Measurements from ENCODE around the gene VIPR2.
"Not testable (repeated sequence)": the region's sequence is repeated elsewhere in the genome, so short reads cannot be mapped to it uniquely, and the experiment has no call there.

Gene VIPR2

DNA sequence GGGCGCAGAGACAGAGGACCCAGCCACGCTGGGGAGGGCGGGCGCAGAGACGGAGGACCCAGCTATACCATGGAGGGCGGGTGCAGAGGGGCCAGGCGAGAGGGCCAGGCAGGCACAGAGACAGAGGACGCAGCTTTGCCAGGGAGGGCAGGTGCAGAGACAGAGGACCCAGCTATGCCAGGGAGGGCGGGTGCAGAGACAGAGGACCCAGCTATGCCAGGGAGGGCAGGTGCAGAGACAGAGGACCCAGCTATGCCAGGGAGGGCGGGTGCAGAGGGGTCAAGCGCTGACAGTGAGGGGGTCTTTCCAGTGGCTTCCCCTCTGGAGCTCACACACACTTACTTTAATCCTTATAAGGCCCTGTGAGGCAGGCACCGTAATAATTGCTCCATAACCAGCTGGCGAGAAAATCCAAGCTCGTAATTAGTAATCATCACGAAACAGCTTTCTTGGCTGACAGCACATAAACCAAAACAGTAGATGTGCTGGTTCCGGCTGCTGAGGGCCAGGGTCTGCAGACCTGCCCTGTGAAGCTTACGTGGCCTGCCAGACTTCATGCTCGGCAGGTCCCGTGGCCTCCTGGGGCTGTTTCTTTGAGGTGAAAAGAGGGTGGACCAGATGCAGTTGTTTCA is 137.2 kb downstream of the VIPR2 start:
- Histone ChIP-seq H3K27me3 (ENCODE audit: control insufficient read depth, low read length) (no peaks in the 10 kb centered on the region), H3K9me2 (replicated peaks; ENCODE audit: control insufficient read depth, low read length) (no peaks in the 10 kb centered on the region), H3K4me2 (ENCODE audit: low read length) (no peak overlapping the region), H4K20me1 (ENCODE audit: control insufficient read depth, insufficient read depth, low read depth, low read length) (no peaks in the 10 kb centered on the region), H3K4me1 (ENCODE audit: control insufficient read depth, low read length) (no peaks in the 10 kb centered on the region), H3K79me2 (ENCODE audit: control insufficient read depth, low read length) (no peaks in the 10 kb centered on the region), H3K27ac (ENCODE audit: low read depth, low read length) (no peak overlapping the region), H3K4me3 (ENCODE audit: low read length) (no peak overlapping the region), H3K9me3 (ENCODE audit: control insufficient read depth, insufficient read depth, low read length) (no peaks in the 10 kb centered on the region), H3F3A (ENCODE audit: control insufficient read depth, insufficient read depth) (no peaks in the 10 kb centered on the region), H3K36me3 (ENCODE audit: control insufficient read depth, low read length) (no peaks in the 10 kb centered on the region)
- TF ChIP-seq, protein P1, sequence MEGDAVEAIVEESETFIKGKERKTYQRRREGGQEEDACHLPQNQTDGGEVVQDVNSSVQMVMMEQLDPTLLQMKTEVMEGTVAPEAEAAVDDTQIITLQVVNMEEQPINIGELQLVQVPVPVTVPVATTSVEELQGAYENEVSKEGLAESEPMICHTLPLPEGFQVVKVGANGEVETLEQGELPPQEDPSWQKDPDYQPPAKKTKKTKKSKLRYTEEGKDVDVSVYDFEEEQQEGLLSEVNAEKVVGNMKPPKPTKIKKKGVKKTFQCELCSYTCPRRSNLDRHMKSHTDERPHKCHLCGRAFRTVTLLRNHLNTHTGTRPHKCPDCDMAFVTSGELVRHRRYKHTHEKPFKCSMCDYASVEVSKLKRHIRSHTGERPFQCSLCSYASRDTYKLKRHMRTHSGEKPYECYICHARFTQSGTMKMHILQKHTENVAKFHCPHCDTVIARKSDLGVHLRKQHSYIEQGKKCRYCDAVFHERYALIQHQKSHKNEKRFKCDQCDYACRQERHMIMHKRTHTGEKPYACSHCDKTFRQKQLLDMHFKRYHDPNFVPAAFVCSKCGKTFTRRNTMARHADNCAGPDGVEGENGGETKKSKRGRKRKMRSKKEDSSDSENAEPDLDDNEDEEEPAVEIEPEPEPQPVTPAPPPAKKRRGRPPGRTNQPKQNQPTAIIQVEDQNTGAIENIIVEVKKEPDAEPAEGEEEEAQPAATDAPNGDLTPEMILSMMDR (IDR thresholded peaks at IDR 0.05; ENCODE audit: low read depth, low read length, poor library complexity, severe bottlenecking), result no peak
- TF ChIP-seq EZH2phosphoT487 (IDR thresholded peaks at IDR 0.05; ENCODE audit: borderline replicate concordance, low read length), result no peak

DNA sequence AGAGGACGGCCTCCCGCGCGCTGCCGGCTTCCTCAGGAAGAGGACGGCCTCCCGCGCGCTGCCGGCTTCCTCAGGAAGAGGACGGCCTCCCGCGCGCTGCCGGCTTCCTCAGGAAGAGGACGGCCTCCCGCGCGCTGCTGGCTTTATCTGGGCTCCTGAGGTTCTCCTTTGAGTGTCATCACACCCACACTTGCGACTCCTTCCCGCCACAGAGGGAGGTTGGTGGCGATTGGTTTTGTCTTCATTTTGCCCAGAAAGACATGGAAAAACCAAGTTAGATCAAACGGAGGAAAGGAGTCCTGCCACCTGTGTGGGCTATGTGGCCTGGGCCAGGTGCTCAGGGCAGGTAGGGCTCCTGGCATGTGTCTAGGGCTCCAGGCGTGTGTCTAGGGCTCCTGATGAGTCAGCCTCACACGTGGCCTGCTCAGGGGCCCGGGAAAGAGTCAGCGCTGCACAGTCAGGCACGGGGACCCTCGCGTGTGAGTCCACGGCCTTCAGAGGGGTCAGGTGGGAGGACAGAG is 138.0 kb downstream of the VIPR2 start:
- H3K79me2 ChIP-seq (ENCODE audit: control insufficient read depth, low read length), result no peaks in the 10 kb centered on the region
- no peaks in the 10 kb centered on the region for H3K9me2 ChIP-seq (replicated peaks; ENCODE audit: control insufficient read depth, low read length)
- no peak overlapping the region for H3K4me2 ChIP-seq (ENCODE audit: low read length)
- H3K27ac ChIP-seq (ENCODE audit: low read depth, low read length), result no peak overlapping the region
- no peaks in the 10 kb centered on the region for H3K27me3 ChIP-seq (ENCODE audit: control insufficient read depth, low read length)
- no peaks in the 10 kb centered on the region for H3K4me1 ChIP-seq (ENCODE audit: control insufficient read depth, low read length)
- TF ChIP-seq, protein P1 (IDR thresholded peaks at IDR 0.05; ENCODE audit: low read depth, low read length, poor library complexity, severe bottlenecking), result no peak
- no peaks in the 10 kb centered on the region for H3F3A ChIP-seq (ENCODE audit: control insufficient read depth, insufficient read depth)
- H3K36me3 ChIP-seq (ENCODE audit: control insufficient read depth, low read length), result no peaks in the 10 kb centered on the region
- H4K20me1 ChIP-seq (ENCODE audit: control insufficient read depth, insufficient read depth, low read depth, low read length), result no peaks in the 10 kb centered on the region
- no peak overlapping the region for H3K4me3 ChIP-seq (ENCODE audit: low read length)
- no peaks in the 10 kb centered on the region for H3K9me3 ChIP-seq (ENCODE audit: control insufficient read depth, insufficient read depth, low read length)

DNA sequence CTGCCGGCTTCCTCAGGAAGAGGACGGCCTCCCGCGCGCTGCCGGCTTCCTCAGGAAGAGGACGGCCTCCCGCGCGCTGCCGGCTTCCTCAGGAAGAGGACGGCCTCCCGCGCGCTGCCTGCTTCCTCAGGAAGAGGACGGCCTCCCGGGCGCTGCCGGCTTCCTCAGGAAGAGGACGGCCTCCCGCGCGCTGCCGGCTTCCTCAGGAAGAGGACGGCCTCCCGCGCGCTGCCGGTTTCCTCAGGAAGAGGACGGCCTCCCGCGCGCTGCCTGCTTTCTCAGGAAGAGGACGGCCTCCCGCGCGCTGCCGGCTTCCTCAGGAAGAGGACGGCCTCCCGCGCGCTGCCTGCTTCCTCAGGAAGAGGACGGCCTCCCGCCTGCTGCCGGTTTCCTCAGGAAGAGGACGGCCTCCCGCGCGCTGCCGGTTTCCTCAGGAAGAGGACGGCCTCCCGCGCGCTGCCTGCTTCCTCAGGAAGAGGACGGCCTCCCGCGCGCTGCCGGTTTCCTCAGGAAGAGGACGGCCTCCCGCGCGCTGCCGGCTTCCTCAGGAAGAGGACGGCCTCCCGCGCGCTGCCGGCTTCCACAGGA is 138.6 kb downstream of the VIPR2 start:
- not testable (repeated sequence) for H3K27me3 ChIP-seq (ENCODE audit: control insufficient read depth, low read length); H3K9me3 ChIP-seq (ENCODE audit: control insufficient read depth, insufficient read depth, low read length); H3K79me2 ChIP-seq (ENCODE audit: control insufficient read depth, low read length); H3K4me1 ChIP-seq (ENCODE audit: control insufficient read depth, low read length); H3K9me2 ChIP-seq (replicated peaks; ENCODE audit: control insufficient read depth, low read length); H3K27ac ChIP-seq (ENCODE audit: low read depth, low read length); H3K36me3 ChIP-seq (ENCODE audit: control insufficient read depth, low read length); H3K4me2 ChIP-seq (ENCODE audit: low read length); H4K20me1 ChIP-seq (ENCODE audit: control insufficient read depth, insufficient read depth, low read depth, low read length); H3F3A ChIP-seq (ENCODE audit: control insufficient read depth, insufficient read depth); H3K4me3 ChIP-seq (ENCODE audit: low read length)

DNA sequence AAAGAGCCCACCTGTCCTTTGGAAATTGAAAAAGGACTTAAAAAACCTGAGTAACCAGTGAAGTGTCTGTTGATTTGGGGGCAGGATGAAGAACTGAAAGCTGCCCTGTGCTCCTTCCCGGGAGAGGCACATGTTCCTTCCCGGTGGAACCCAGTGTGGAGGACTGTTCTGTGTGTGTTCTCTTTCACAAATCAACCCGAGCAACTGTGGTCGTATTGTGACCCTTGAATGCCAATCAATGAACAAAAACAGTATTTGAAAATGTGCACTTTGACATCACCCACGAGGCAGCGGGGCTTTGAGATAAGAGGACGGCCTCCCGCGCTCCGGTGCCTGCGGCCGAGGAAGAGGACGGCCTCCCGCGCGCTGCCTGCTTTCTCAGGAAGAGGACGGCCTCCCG is 139.0 kb downstream of the VIPR2 start:
- no peak for TF ChIP-seq EZH2phosphoT487 (IDR thresholded peaks at IDR 0.05; ENCODE audit: borderline replicate concordance, low read length)
- TF ChIP-seq, protein P1 (IDR thresholded peaks at IDR 0.05; ENCODE audit: low read depth, low read length, poor library complexity, severe bottlenecking), result no peak
- Histone ChIP-seq H3K4me3 (ENCODE audit: low read length) (no peak overlapping the region), H3K4me1 (ENCODE audit: control insufficient read depth, low read length) (no peaks in the 10 kb centered on the region), H3K36me3 (ENCODE audit: control insufficient read depth, low read length) (no peaks in the 10 kb centered on the region), H3K9me2 (replicated peaks; ENCODE audit: control insufficient read depth, low read length) (no peaks in the 10 kb centered on the region), H4K20me1 (ENCODE audit: control insufficient read depth, insufficient read depth, low read depth, low read length) (no peaks in the 10 kb centered on the region), H3F3A (ENCODE audit: control insufficient read depth, insufficient read depth) (no peaks in the 10 kb centered on the region), H3K4me2 (ENCODE audit: low read length) (no peak overlapping the region), H3K79me2 (ENCODE audit: control insufficient read depth, low read length) (no peaks in the 10 kb centered on the region), H3K9me3 (ENCODE audit: control insufficient read depth, insufficient read depth, low read length) (no peaks in the 10 kb centered on the region), H3K27me3 (ENCODE audit: control insufficient read depth, low read length) (no peaks in the 10 kb centered on the region), H3K27ac (ENCODE audit: low read depth, low read length) (no peak overlapping the region)
